SK-N-SH (cell line): ENCODE data around the gene PRKCB.

Experiments used
- CTCF ChIP-seq: fragments of 200-600 bp; sonication (generic); IDR thresholded peaks from 2 replicates; pipeline ENCODE4 v1.6.1; 2017; ENCODE audit warnings: antibody characterized with exemption, mild to moderate bottlenecking, moderate library complexity
- POLR2AphosphoS5 ChIP-seq: IDR thresholded peaks from 2 replicates; pipeline ENCODE4 v1.6.1; 2012; ENCODE audit warnings: low read depth, low read length
- TAF1 ChIP-seq: IDR thresholded peaks from 2 replicates; pipeline ENCODE4 v1.6.1; 2012; ENCODE audit warnings: low read depth, mild to moderate bottlenecking, low read length, moderate library complexity, borderline replicate concordance

GRCh38 chr16:24036614-24037013, 200.8 kb downstream of the PRKCB start:
- TF ChIP-seq POLR2AphosphoS5 (no peak), TAF1 (no peak), CTCF (peak; percentile 66)
